Stomach (tissue), 4 donors: ENCODE measurements around the gene MYBPC1.

ENCODE experiments used
- EP300 ChIP-seq: sonication (generic); formaldehyde crosslinking; IDR thresholded peaks from one replicate; pipeline ENCODE4 v1.6.1; 2017; ENCODE audit warnings: antibody characterized with exemption
- POLR2A ChIP-seq, 4 donors: fragments of 450-650 bp; IDR thresholded peaks; one replicate each; pipeline ENCODE4 v1.6.1; 2016; ENCODE audit warnings: antibody characterized with exemption in 4 of 4, control low read depth in 2 of 4, mild to moderate bottlenecking in 1 of 4, moderate library complexity in 1 of 4
- POLR2AphosphoS5 ChIP-seq, 3 donors: sonication (generic); formaldehyde crosslinking; IDR thresholded peaks; one replicate each; pipeline ENCODE4 v1.6.1; 2016; ENCODE audit warnings: antibody characterized with exemption in 3 of 3
- TF ChIP-seq, protein P1 (sequence below), 7 experiments: fragments of 450-650 bp in 4 of 7; fragments of 200-600 bp in 3 of 7; sonication (generic) in 3 of 7; IDR thresholded peaks; one replicate each; pipeline ENCODE4 v1.5.1; 2016 to 2019; ENCODE audit warnings: antibody characterized with exemption in 7 of 7, control low read depth in 2 of 7, mild to moderate bottlenecking in 1 of 7

DNA sequence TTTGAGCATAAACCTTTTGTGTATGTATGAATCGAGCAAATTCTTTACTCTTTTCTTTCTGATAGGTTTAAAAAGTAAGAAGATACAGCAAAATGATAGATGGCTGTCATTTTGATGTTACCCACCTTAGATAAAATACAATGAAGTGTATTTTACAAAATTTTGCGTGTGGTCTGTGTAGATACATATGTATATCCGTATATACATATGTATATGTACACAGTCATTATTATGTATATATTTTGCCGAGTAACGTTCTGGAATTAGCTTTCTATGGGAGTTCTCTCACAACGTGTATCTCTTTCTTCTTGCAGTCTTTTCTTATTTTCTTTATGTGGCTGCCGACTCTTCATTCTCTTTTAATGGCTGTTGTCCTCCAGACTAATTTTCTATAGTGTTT is 70.2 kb downstream of the MYBPC1 start:
- TF ChIP-seq, protein P1, sequence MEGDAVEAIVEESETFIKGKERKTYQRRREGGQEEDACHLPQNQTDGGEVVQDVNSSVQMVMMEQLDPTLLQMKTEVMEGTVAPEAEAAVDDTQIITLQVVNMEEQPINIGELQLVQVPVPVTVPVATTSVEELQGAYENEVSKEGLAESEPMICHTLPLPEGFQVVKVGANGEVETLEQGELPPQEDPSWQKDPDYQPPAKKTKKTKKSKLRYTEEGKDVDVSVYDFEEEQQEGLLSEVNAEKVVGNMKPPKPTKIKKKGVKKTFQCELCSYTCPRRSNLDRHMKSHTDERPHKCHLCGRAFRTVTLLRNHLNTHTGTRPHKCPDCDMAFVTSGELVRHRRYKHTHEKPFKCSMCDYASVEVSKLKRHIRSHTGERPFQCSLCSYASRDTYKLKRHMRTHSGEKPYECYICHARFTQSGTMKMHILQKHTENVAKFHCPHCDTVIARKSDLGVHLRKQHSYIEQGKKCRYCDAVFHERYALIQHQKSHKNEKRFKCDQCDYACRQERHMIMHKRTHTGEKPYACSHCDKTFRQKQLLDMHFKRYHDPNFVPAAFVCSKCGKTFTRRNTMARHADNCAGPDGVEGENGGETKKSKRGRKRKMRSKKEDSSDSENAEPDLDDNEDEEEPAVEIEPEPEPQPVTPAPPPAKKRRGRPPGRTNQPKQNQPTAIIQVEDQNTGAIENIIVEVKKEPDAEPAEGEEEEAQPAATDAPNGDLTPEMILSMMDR (IDR thresholded peaks at IDR 0.05): no peak
- no peak for TF ChIP-seq POLR2A (IDR thresholded peaks at IDR 0.05)
- no peak for TF ChIP-seq EP300
- TF ChIP-seq POLR2AphosphoS5 (IDR thresholded peaks at IDR 0.05): no peak
